HL-60/S4 treated with retinoic acid at 250 ng/mL for 4 days and 3 days (cell line): ENCODE data around the gene ACAD9.
"Not testable (repeated sequence)": the region's sequence is repeated elsewhere in the genome, so short reads cannot be mapped to it uniquely, and the experiment has no call there.

Source experiments
- in situ Hi-C: fragments of 300-500 bp; cut with MboI; formaldehyde crosslinking; loops from 2 replicates; pipeline ENCODE4 v1.7.0; 2022; ENCODE audit warnings: low sequenced_read_pairs

Gene ACAD9

DNA sequence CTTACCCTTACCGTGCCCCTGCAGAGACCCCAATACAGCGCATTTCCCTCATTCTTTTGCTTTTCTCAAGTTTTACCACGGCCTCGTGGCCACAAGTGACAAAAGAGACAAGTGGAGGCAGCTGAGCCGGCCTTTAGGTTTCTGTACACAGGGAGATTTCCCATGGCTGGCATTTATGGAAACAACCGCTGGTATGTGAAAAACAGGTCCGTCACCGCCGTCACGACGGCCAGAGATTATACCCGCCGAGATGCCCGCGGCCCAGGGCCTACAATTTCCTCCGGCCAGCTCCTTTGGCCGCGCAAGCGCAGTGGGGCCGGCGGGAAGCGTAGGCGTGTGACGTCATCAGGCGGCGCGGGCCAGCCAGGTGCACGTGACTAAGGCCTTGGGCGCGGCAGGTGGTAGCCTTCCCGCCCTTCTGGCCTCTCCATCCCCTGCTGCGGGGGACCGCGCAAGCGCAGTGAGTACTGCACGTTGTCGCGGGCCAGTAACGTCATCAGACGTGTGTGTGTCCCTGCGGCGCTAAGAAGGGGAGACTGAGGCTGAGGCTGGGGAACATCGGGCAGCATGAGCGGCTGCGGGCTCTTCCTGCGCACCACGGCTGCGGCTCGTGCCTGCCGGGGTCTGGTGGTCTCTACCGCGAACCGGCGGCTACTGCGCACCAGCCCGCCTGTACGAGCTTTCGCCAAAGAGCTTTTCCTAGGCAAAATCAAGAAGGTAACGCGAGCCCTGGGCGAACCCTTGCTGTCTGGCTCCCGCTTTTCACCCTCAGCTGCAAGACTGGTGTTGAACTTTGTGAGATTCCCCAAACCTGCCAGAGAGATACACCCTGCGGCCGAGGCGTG, at the start of gene ACAD9:
ACAD9 (plus strand) TSS at position 496 of the 845 bp plus-strand sequence; CDS start at position 568, 72 bp downstream.
- in situ Hi-C loops, result no loop called here

DNA sequence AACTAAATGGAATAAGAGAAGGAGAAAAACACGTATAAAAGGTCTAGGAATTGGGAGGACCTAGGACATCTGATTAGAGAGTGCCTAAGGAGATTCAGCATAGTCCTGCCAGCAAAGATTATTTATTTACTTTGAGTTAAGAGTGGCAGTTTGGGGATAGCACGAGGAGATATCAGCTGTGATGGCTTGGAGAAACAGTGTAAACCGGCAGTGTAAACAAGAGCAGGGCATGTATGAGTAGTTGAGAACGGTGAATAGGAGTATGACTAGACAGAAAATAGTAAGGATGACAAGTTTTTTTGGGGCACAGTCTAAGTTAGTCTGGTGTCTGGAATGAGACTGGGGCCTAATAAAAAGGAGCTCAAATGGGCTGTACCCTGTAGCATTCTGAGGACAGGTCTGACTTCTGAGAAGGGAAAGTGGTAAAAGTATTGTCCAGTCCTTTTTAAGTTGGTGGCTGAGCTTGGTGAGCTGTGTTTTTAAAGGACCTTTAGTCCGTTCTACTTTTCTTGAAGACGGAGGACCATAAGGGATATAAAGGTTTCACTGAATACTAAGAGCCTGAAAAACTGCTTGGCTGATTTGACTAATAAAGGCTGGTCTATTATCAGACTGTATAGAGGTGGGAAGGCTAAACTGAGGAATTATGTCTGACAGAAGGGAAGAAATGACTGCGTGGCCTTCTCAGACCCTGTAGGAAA, 49.3 kb upstream of the ACAD9 start:
- in situ Hi-C loops, result not testable (repeated sequence)

DNA sequence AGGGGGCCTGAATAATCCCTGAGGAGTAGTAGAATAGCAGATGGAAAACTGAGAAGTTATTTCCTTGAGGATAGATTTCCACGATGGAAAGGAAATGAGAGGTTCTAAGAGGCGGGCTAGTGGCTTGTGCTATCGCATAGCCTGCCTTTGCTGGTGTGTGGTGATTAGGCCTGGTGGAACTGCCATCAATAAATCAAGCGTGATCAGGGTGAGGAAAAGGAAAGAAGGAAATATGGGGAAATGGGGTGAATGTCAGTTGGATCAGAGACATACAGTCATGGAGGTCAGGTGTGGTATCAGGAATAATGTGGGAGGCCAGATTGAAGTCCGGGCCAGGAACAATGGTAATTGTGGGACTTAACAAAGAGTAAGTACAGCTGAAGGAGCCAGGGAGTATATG, 48.7 kb upstream of the ACAD9 start:
- in situ Hi-C loops, result not testable (repeated sequence)

DNA sequence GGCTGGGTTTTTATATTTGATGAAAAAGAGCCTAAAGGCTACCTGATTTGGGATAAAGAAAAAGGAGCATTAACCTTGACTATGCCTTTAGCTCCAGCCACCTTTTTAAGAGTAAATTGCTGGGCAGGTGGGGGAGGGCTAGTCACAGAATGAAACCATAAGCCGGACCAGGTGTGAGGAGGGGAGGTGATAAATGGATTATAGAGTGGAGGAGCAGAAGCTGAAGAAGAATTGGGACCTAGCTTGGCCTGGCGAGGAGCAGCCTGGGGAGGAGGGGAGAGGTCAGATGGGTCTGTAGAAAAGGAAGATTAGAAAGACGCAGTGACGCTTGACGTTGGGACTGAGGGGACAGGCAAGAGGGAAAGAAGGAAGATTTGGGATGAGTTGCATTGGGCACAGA, 46.4 kb upstream of the ACAD9 start:
- in situ Hi-C loops, result not testable (repeated sequence)

DNA sequence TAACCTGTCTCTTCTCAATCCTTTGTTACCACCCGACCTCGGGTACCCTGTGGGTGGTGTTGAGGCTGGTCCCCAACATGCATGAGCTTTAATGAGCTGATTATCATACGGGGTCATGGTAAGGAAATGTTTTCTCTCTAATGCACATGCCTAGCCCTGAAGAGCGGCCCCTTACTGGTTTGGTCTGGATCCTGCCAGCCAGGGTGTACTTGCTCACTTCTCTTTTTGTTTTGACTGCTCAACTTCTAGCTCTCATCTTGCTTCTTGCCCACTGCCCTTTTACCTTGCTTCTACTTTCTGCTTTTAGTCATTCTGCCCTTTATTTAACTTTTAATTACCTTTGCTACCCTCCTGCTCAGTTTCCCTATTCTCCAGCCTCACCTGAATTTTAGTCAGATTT, 44.3 kb upstream of the ACAD9 start:
- in situ Hi-C loops, result no loop called here

DNA sequence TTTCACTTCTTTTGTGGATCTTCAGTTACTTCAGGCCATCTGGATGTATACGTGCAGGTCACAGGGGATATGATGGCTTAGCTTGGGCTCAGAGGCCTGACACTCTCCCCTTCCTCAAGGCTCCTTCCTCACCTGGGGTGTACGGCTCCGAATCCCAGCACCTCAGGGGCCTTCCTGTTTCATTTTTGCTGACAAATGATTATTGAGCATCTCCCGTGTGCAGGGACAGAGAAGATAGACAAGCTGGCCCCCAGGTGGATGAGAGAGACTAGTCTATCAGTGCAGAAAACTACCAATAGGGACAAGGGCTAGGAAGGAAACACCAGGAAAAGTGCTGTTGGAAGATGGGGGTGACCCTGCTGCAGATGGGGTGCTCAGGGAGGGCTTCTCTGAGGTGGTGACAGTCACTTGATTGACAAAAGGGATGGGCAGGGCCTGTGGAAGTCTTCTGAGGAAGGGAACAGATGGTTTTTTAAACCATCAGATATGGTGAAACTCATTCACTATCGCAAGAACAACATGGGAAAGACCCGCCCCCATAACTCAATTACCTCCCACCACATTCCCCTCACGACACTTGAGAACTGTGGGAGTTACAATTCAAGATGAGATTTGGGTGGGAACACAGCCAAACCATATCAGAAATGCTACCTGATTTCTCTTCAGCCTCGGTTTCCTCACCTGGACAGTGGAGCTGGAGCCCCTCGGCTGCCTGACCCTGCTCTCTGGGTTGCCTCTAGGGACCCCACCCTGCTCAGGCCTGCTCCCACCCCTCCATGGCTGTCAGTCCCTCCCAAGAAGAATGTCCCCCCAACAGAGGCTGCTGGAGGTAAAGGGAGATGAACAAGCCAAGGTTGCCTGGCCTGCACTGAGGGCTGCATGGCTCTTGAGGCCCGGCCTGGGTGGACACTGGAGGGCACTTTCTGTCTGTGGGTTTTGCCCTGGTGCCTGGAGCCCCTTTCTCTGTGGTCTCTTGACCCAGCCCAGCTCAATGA, 37.2 kb upstream of the ACAD9 start:
- in situ Hi-C loops, result no loop called here

DNA sequence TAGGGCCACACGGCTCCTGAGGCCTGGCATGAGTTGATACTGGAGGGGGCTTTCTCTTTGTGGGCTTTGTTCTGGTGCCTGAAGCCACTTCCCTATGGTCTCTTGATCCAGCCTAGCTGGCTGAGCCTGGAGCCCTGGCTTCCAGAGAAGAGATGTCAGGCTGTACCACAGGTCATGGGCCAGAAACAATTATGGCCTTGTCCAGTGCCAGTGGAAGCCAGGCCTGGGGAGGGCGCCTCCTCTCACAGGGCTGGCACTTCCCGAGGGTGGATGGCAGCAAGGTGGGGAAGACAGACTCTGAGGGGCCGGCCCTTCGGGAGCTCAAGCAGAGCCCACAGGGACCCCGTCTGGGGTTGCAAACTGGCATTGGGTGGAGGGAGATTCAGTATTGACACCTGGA, 34.9 kb upstream of the ACAD9 start:
- in situ Hi-C loops, result no loop called here

DNA sequence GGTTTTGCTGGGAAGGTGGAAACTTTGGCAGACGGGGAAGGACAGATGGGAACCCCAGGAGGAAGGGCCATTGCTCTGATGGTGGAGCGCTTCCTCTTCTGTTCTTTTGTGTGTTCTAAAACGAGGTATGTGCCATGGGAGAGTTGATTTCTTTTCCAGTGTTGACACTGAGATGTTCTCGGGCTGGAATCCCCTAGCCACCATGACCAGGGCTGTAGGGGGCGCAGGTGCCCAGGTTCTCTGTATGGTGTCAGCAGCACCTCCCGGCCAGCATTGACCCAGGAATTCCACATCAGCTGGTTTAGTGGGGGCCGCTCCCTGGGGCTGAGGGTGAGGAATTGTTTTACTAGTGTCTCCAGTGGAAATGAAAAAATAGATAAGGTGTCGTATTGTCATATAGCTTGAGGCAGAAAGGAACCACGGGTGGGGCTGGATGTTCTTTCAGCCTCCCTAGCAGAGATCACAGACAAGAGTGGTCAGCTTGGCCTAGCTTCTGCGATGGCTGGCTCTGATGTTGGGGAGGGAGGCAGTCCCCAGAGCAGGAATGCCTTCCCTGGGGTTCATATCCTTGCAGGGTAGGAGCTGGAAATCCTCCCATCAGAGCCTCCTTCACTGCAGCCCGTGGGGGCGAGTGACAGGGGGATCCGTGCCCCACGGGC, 34.2 kb upstream of the ACAD9 start:
- in situ Hi-C loops, result no loop called here

DNA sequence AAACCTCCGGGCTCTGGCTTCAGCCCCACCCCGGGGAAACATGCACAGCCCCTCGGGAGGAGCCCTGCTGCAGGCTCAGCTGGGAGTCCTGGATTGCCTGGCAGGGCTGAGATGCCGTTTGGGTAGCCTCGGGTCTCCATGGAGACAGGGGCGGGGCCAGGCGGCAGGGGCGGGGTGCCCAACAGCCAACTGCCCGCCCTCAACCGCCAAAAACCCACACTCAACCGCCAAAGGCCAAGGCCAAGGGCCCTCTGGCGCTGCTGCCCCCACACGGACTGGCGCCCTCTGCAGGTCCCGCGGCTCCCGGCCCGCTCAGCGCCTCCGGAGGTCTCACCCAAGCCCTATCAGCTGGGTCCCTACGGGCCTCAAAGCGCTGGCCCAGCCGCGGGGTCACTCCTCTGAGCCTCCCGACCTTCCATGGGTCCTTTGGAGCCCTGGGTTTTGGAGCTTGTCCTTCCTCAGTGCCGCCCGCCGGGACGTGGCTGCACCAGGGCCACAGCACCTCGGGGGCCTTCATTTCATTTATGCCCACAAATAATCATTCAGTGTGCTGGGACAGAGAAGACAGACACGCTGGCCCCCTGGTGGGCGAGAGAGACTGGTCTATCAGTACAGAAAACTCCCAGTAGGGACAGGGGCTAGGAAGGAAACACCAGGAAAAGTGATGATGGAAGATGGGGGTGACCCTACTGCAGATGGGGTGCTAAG, 33.5 kb upstream of the ACAD9 start:
- in situ Hi-C loops, result no loop called here

DNA sequence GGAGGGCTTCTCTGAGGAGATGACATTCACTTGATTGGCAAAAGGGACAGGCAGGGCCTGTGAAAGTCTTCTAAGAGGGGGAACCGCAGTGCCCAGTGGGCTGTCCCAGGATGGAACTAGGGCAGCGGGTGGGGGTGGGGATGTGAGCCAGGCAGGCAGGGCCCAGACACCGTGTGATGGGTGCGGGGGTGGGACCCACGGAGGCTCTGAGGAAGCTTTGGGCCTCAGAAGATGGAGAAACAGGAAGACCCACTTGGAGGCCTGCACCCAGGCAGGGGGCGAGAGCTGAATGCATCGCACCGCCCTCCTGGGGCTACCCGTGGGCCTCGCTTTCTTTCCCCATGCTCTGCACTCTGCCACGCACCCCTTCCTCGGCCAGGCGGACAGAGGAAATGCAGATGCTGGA, 32.9 kb upstream of the ACAD9 start:
- in situ Hi-C loops, result no loop called here

DNA sequence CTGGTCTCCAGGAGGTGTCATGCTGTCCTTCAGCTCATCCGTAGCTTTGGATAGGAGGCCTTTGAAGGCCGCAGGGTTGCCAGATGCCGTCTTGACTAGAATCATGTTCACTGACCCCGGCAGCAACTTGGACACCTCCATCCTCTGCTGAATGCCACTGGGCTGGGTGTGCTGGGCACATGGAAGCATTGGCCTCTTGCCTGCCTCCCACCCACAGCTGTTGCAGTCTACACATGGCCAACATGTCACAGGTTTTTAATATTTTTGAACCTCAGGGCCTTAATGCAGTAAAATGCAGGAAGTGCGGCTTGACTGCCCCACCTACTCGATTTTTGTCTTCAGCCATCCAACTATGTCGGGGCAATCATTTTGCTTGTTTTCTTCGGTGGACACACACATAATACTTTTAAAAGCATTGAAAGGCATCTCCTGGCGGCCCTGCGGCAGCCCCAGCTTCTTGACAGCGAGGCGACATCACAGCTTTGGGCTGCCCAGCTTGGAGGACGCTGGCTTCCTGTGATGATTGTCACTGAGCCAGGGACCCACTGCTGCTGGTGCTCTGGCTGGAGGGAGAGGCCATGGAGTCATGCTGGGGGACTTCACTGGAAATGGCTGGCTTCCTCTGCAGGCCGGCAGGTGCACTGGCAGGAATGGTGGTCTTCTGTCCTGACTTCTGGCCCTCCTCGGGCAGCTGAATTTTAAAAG, 31.6 kb upstream of the ACAD9 start:
- in situ Hi-C loops, result no loop called here

DNA sequence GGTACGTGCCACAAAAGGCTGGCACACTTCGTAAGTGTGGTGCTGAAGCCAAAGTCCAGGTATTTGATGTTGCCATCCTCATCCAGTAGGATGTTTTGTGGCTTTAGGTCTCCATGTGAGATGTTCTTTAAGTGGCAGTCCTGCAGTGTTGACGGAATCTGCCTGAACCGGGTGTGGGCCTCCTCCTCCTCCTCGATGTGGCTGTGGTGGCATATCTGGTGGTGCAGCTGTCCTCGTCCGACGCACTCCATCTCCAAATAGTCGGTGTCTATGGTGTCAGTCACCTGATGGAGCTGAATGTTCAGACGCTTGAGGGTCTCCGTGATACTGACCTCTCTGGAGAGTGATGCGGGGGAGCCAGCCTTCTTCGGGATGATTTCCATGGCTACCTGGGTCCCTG, 30.5 kb upstream of the ACAD9 start:
- in situ Hi-C loops, result no loop called here

DNA sequence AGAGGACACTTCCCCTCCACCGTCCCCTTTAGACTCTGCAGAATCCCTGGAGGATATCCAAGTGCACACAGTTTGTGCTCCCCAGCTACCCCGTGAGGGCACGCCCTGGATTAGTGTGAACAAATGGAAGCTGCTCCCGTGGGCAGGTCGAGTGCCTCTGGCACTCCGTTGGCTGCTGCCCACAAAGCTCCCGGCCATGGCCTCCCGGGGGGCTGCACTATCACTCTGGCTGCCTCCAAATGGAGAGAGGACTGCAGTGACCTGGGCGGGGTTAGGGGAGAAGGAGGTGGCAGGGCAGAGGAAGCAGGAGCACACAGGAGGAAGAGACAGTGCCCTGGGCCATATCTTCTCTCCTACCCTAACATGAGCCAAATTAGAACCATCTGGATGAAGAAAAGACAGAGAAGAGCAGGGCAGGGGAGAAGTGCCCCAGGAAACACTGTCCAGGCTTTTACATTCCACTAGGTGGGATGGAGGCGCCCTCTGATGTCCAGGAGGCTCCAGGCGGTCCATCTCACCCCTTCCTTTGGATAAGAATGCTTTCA, 29.4 kb upstream of the ACAD9 start:
- in situ Hi-C loops, result no loop called here

DNA sequence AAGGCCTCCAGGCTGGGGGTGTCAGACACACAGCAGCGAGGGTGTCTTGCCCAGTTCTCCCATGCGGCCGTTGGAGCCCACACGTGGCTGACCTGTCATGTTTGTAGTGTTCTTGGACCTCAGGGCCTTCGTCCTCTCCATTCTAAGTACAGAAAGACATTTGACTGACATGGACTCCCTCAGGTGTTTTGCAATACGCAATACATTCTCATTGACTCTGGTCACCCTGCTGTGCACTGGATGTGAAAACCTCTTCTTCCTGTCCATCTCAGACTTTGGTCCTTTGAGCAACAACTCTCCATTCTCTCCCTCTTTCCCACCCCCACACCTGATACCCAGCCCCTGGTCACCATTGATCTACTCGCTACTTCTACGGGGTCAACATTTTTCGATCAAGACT, 28.9 kb upstream of the ACAD9 start:
- in situ Hi-C loops, result no loop called here

DNA sequence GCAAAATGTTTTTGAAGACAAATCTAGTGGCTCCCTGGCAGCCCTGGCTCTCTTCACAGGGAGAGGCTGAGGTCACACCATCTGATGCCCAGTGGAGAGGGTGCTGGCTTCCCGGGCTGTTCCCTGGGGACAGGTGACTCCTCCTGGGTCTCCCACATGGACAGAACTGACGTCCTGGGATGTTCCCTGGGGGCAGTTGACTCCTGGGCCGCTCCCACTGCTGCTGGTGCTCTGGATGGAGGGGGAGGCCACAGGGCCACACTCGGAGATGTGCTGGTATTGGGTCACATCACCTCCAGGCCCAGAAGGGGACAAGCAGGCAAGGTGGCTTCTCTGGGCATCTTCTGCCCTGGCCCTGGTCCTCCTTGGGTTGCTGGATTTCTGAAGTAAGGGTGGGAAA, 27.8 kb upstream of the ACAD9 start:
- in situ Hi-C loops, result no loop called here

DNA sequence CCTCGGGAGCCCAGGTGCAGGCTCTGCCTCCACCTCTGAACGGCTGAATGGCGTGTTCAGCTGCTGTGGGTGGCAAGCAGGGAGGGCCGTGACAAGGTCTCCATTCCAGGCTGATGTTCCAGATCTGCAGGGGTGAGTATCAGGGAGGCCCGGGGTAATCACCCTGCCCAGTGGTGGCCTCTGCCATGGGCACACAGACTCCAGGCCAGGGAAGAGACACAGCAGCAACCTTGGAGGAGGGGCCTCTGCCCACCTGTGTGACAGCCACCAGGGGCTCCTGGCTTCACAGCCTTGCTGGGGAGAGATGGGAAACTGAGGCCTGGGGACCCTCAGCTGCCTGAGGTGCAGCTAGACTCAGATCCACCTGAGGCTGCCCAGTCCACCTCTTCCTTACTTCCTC, 25.6 kb upstream of the ACAD9 start:
- in situ Hi-C loops, result no loop called here

DNA sequence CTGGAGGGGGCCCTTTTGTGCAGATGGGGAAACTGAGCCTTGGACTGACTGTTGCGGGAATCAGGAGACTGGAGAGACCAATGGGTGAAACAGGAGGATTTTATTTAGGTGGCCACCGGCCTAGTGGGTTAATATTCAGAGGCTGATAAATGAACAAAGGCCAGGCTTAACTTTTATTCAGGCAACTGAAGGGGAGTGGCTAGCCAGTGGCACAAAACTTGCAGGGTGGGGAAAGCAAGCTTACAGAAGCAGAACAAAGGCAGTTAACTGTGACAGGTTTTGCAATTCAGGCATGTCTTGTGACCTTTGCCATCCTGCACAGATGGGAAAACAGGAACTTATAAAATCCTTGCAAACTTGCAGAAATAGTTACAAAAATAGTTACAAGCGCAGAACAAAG, 24.9 kb upstream of the ACAD9 start:
- in situ Hi-C loops, result no loop called here

DNA sequence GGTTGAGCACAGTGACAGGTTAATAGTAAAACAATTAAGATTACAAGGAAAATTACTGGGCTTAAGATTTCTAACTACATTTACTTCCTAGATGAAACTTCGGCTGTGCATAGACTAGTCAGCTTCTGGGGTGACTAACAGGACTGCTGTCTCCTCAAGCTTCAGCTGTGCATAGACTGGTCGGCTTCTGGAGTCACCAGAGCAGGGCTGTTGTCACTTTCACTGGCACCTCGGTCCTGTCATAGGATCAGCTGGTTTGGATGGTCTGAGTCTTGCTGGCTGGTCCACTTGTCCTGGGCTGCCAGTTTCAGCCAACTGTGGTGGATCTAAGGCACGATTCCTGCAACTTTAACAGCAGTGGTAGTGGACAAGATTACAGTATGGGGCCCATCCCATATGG, 23.9 kb upstream of the ACAD9 start:
- in situ Hi-C loops, result no loop called here

DNA sequence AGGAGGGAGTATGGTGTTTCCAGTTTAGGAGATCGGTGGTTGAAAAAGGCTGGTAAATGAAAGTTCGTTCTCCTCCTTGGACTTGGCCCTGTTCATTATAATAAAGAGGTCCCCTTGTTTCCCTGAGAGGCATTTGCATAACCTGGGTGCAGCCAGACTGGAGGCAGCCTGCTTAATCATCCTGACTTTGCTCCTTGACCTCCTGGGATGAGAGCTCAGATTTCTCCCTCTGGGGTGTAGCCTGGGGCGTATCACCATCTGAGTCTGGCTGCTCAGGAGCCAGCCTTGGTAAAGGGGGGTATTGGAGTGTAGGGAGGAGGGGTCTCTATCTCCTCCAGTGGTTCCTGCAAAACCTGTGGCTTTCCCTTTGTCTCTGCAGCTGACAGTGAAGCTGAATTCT, 21.3 kb upstream of the ACAD9 start:
- in situ Hi-C loops, result no loop called here
